ENCODE data around the gene ROGDI. TPM values are rescaled to one million over a fixed set of nuclear protein-coding genes. Genes with fewer than 3 reads are reported as not detected.

ROGDI gene
- total RNA-seq, 1 experiment from 2014 or later: 36.4 TPM

- Mint-ChIP-seq H3K27me3 (ENCODE audit: low read depth) (no peaks in the 10 kb centered on the region), H3K9me3 (no peaks in the 10 kb centered on the region), H3K36me3 (ENCODE audit: insufficient read depth in 1 of 3, low read depth in 3 of 3) (peaks cover 6 to 36% (median 28%) of the 10 kb centered on the region in 3 experiments), H3K4me3 (peak overlapping the region; percentile 80 to 86), H3K27ac (peak overlapping the region in 2 of 3 experiments; percentile 24 to 79; a peak in 4 of 7 replicates), H3K4me1 (peaks cover 22 to 24% of the 10 kb centered on the region in 2 experiments)
- WGBS (ENCODE audit: extremely low coverage, insufficient read length, low lambda C conversion rate): no CpG with 5 or more reads among the region's 26 CpGs
- Histone ChIP-seq H3K18ac (ENCODE audit: insufficient read length, low read depth, low read length) (no peak overlapping the region), H3K27me3 (ENCODE audit: insufficient read depth, low read length) (no peaks in the 10 kb centered on the region), H3K9me3 (ENCODE audit: control insufficient read depth, low read depth, low read length) (no peaks in the 10 kb centered on the region), H2BK12ac (ENCODE audit: insufficient read length, low read depth, low read length) (no peak overlapping the region), H3K79me1 (ENCODE audit: insufficient read depth, low read depth, low read length, poor library complexity, severe bottlenecking) (no peaks in the 10 kb centered on the region), H2AFZ (ENCODE audit: low read length) (no peak overlapping the region), H3K27ac (ENCODE audit: insufficient read length, low read depth, low read length) (no peak overlapping the region), H2AK5ac (ENCODE audit: insufficient read length, low read length) (no peak overlapping the region), H3K79me2 (ENCODE audit: insufficient read depth, low read length) (no peaks in the 10 kb centered on the region), H3K56ac (ENCODE audit: insufficient read length, low read depth, low read length) (no peak overlapping the region), H2BK20ac (ENCODE audit: low read depth, low read length, poor library complexity, severe bottlenecking) (no peak overlapping the region), H3K23ac (ENCODE audit: insufficient read length, low read depth, low read length) (no peak overlapping the region), H3K14ac (ENCODE audit: insufficient read depth, low read length) (no peak overlapping the region), H3K4me1 (ENCODE audit: insufficient read depth, low read length) (no peaks in the 10 kb centered on the region), H4K5ac (ENCODE audit: insufficient read length, low read depth, low read length) (no peak overlapping the region), H2BK15ac (ENCODE audit: low read depth, low read length) (no peak overlapping the region), H3K9ac (ENCODE audit: extremely low read depth, insufficient read length, low read length) (no peak overlapping the region), H2BK5ac (ENCODE audit: insufficient read length, low read length) (no peak overlapping the region), H4K8ac (replicated peaks; ENCODE audit: insufficient read length, low read depth, low read length) (no peak overlapping the region), H3K4ac (ENCODE audit: low read depth, low read length) (no peak overlapping the region), H2BK120ac (ENCODE audit: low read depth, low read length, poor library complexity, severe bottlenecking) (no peak overlapping the region), H3K4me2 (ENCODE audit: insufficient read depth, insufficient read length, low read length) (peak overlapping the region; percentile 82), H3K23me2 (ENCODE audit: insufficient read length, low read depth, low read length, poor library complexity, severe bottlenecking) (peaks cover 8% of the 10 kb centered on the region), H4K20me1 (ENCODE audit: control insufficient read depth, insufficient read depth, insufficient read length) (no peaks in the 10 kb centered on the region), H3T11ph (ENCODE audit: low read length) (no peak overlapping the region), H4K91ac (ENCODE audit: insufficient read length, low read depth, low read length) (no peak overlapping the region)
- no peak for DNase-seq
- TF ChIP-seq, protein P1, sequence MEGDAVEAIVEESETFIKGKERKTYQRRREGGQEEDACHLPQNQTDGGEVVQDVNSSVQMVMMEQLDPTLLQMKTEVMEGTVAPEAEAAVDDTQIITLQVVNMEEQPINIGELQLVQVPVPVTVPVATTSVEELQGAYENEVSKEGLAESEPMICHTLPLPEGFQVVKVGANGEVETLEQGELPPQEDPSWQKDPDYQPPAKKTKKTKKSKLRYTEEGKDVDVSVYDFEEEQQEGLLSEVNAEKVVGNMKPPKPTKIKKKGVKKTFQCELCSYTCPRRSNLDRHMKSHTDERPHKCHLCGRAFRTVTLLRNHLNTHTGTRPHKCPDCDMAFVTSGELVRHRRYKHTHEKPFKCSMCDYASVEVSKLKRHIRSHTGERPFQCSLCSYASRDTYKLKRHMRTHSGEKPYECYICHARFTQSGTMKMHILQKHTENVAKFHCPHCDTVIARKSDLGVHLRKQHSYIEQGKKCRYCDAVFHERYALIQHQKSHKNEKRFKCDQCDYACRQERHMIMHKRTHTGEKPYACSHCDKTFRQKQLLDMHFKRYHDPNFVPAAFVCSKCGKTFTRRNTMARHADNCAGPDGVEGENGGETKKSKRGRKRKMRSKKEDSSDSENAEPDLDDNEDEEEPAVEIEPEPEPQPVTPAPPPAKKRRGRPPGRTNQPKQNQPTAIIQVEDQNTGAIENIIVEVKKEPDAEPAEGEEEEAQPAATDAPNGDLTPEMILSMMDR (conservative IDR thresholded peaks at IDR 0.05): no peak
These were observed 36.6 kb downstream of the ROGDI start for GRCh38 chr16:4765511-4766474.
